ENCODE data around the gene RAPGEF5.

The RAPGEF5 gene

GRCh38 chr7:22252016-22252415 is 104.9 kb downstream of the RAPGEF5 start:
- DNase-seq (ENCODE audit: low read depth, low spot score), result no peak
- Histone ChIP-seq H3K36me3 (ENCODE audit: insufficient read depth, insufficient read length, low read length) (no peaks in the 10 kb centered on the region), H3K27me3 (ENCODE audit: insufficient read depth, insufficient read length) (no peaks in the 10 kb centered on the region), H3K4me3 (ENCODE audit: insufficient read length, low read depth) (no peak overlapping the region), H3K9me3 (ENCODE audit: insufficient read depth, low read length) (no peaks in the 10 kb centered on the region), H3K4me1 (ENCODE audit: insufficient read depth, insufficient read length) (no peaks in the 10 kb centered on the region), H3K9ac (ENCODE audit: insufficient read length, low read depth) (no peak overlapping the region)
- TF ChIP-seq YY1 (IDR thresholded peaks at IDR 0.05; ENCODE audit: insufficient read depth, insufficient read length) (no peak), SUZ12 (IDR thresholded peaks at IDR 0.05; ENCODE audit: extremely low read depth, insufficient read depth, insufficient read length) (no peak), ZNF274 (IDR thresholded peaks at IDR 0.05; ENCODE audit: low read depth, low read length) (no peak)

GRCh38 chr7:22251281-22251680 is 105.7 kb downstream of the RAPGEF5 start:
- peaks cover 2% of the 10 kb centered on the region; the same call in 1 of the 2 replicates for H3K9me3 ChIP-seq (ENCODE audit: insufficient read depth, low read length)
- H3K4me3 ChIP-seq (ENCODE audit: insufficient read length, low read depth), result no peak overlapping the region
- H3K9ac ChIP-seq (ENCODE audit: insufficient read length, low read depth), result no peak overlapping the region
- no peak for TF ChIP-seq YY1 (IDR thresholded peaks at IDR 0.05; ENCODE audit: insufficient read depth, insufficient read length)
- H3K27me3 ChIP-seq (ENCODE audit: insufficient read depth, insufficient read length), result no peaks in the 10 kb centered on the region
- no peak for DNase-seq (ENCODE audit: low read depth, low spot score)
- H3K36me3 ChIP-seq (ENCODE audit: insufficient read depth, insufficient read length, low read length), result no peaks in the 10 kb centered on the region
- no peaks in the 10 kb centered on the region for H3K4me1 ChIP-seq (ENCODE audit: insufficient read depth, insufficient read length)

- Histone ChIP-seq H3K36me3 (ENCODE audit: insufficient read depth, insufficient read length, low read length) (no peaks in the 10 kb centered on the region), H3K9ac (ENCODE audit: insufficient read length, low read depth) (no peak overlapping the region), H3K4me1 (ENCODE audit: insufficient read depth, insufficient read length) (no peaks in the 10 kb centered on the region), H3K27me3 (ENCODE audit: insufficient read depth, insufficient read length) (no peaks in the 10 kb centered on the region), H3K4me3 (ENCODE audit: insufficient read length, low read depth) (no peak overlapping the region), H3K9me3 (ENCODE audit: insufficient read depth, low read length) (peaks cover 7% of the 10 kb centered on the region; the same call in 1 of the 2 replicates)
- TF ChIP-seq YY1 (IDR thresholded peaks at IDR 0.05; ENCODE audit: insufficient read depth, insufficient read length), result no peak
- TF ChIP-seq SUZ12 (IDR thresholded peaks at IDR 0.05; ENCODE audit: extremely low read depth, insufficient read depth, insufficient read length), result no peak
- TF ChIP-seq ZNF274 (IDR thresholded peaks at IDR 0.05; ENCODE audit: low read depth, low read length), result no peak
- no peak for DNase-seq (ENCODE audit: low read depth, low spot score)
Measured at GRCh38 chr7:22250390-22250789, 106.6 kb downstream of the RAPGEF5 start.

GRCh38 chr7:22248111-22248809 is 108.7 kb downstream of the RAPGEF5 start:
- no peak for TF ChIP-seq SUZ12 (IDR thresholded peaks at IDR 0.05; ENCODE audit: extremely low read depth, insufficient read depth, insufficient read length)
- no peak for TF ChIP-seq ZNF274 (IDR thresholded peaks at IDR 0.05; ENCODE audit: low read depth, low read length)
- TF ChIP-seq YY1 (IDR thresholded peaks at IDR 0.05; ENCODE audit: insufficient read depth, insufficient read length), result no peak
- H3K27me3 ChIP-seq (ENCODE audit: insufficient read depth, insufficient read length), result no peaks in the 10 kb centered on the region

GRCh38 chr7:22241805-22242390 is 115.1 kb downstream of the RAPGEF5 start:
- no peak for DNase-seq (ENCODE audit: low read depth, low spot score)
- no peak overlapping the region for H3K9ac ChIP-seq (ENCODE audit: insufficient read length, low read depth)
- no peak for TF ChIP-seq SUZ12 (IDR thresholded peaks at IDR 0.05; ENCODE audit: extremely low read depth, insufficient read depth, insufficient read length)
- TF ChIP-seq YY1 (IDR thresholded peaks at IDR 0.05; ENCODE audit: insufficient read depth, insufficient read length), result no peak
- TF ChIP-seq ZNF274 (IDR thresholded peaks at IDR 0.05; ENCODE audit: low read depth, low read length), result no peak
- H3K9me3 ChIP-seq (ENCODE audit: insufficient read depth, low read length), result peaks cover 7% of the 10 kb centered on the region; the same call in 1 of the 2 replicates
- H3K4me3 ChIP-seq (ENCODE audit: insufficient read length, low read depth), result no peak overlapping the region
- H3K27me3 ChIP-seq (ENCODE audit: insufficient read depth, insufficient read length), result no peaks in the 10 kb centered on the region
- no peaks in the 10 kb centered on the region for H3K36me3 ChIP-seq (ENCODE audit: insufficient read depth, insufficient read length, low read length)
- no peaks in the 10 kb centered on the region for H3K4me1 ChIP-seq (ENCODE audit: insufficient read depth, insufficient read length)

More at GRCh38 chr7:22248111-22248809, 108.7 kb downstream of the RAPGEF5 start:
- no peak overlapping the region for H3K4me3 ChIP-seq (ENCODE audit: insufficient read length, low read depth)
- no peak for DNase-seq (ENCODE audit: low read depth, low spot score)
- H3K9me3 ChIP-seq (ENCODE audit: insufficient read depth, low read length), result peaks cover 7% of the 10 kb centered on the region; the same call in 1 of the 2 replicates
- no peaks in the 10 kb centered on the region for H3K36me3 ChIP-seq (ENCODE audit: insufficient read depth, insufficient read length, low read length)
- H3K4me1 ChIP-seq (ENCODE audit: insufficient read depth, insufficient read length), result no peaks in the 10 kb centered on the region
- H3K9ac ChIP-seq (ENCODE audit: insufficient read length, low read depth), result no peak overlapping the region

- TF ChIP-seq YY1 (IDR thresholded peaks at IDR 0.05; ENCODE audit: insufficient read depth, insufficient read length) (no peak), SUZ12 (IDR thresholded peaks at IDR 0.05; ENCODE audit: extremely low read depth, insufficient read depth, insufficient read length) (no peak), ZNF274 (IDR thresholded peaks at IDR 0.05; ENCODE audit: low read depth, low read length) (no peak)
- Histone ChIP-seq H3K9ac (ENCODE audit: insufficient read length, low read depth) (no peak overlapping the region), H3K4me1 (ENCODE audit: insufficient read depth, insufficient read length) (no peaks in the 10 kb centered on the region), H3K9me3 (ENCODE audit: insufficient read depth, low read length) (peaks cover 3% of the 10 kb centered on the region; the same call in 1 of the 2 replicates), H3K36me3 (ENCODE audit: insufficient read depth, insufficient read length, low read length) (no peaks in the 10 kb centered on the region), H3K4me3 (ENCODE audit: insufficient read length, low read depth) (no peak overlapping the region), H3K27me3 (ENCODE audit: insufficient read depth, insufficient read length) (no peaks in the 10 kb centered on the region)
- DNase-seq (ENCODE audit: low read depth, low spot score), result no peak
Measured at GRCh38 chr7:22240904-22241571, 115.9 kb downstream of the RAPGEF5 start.

Measured in NT2/D1 (cell line).